Activated CD4-positive, CD25-positive, alpha-beta regulatory T cell treated with anti-CD3 and anti-CD28 coated beads, Interleukin-2, amount 50 U/mL, for 24 hours (primary cell): ENCODE measurements around the gene PHETA2.
A peak's percentile ranks its signal among the peaks of the same experiment; 100 is the strongest.

Experiments used
- ATAC-seq, 2 donors: fragments of 150-1000 bp; cut with Tn5 transposase; one replicate each; pipeline ENCODE4 v1.10.0; 2021; ENCODE audit warnings: mild to moderate bottlenecking in 1 of 2, moderate library complexity in 1 of 2

Gene PHETA2, protein sequence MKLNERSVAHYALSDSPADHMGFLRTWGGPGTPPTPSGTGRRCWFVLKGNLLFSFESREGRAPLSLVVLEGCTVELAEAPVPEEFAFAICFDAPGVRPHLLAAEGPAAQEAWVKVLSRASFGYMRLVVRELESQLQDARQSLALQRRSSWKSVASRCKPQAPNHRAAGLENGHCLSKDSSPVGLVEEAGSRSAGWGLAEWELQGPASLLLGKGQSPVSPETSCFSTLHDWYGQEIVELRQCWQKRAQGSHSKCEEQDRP

DNA sequence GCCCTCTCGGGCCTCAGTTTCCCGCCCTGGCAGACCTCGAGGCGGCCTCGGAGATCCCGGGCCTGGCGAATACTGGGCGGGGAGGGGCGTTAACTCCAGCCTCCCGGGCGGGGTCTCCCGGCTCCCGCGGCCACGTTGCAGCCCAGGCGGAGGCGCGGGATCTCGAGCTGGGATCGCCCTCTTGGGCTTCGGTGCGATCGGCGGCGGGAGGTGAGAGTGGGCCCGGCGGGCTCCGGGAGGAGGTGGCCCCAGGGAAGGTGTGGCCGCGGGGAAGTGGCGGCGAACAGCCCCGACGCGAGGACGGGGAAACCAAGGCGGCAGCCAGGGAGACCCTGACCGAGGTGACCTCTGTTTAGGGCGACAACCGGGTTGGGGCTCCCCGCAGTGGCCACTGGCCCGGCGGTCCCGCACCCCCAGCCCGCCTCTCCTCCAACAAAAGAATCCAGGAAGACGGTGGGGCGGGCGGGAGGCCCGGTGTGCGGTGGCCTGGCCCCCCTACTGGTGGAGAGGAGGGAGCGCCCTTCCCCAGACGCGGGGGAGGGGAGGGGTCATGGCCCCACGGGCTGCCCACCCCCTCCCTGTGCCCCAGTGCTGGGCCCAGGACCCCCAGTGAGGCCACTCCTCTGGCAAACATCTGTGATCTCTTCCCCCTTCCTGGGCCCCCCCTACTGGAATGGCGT, at the start of gene PHETA2:
PHETA2 (plus strand) TSS at position 117 of the 680 bp plus-strand sequence. CDS start 3,046 bp downstream, outside the sequence.
- ATAC-seq: no peak

DNA sequence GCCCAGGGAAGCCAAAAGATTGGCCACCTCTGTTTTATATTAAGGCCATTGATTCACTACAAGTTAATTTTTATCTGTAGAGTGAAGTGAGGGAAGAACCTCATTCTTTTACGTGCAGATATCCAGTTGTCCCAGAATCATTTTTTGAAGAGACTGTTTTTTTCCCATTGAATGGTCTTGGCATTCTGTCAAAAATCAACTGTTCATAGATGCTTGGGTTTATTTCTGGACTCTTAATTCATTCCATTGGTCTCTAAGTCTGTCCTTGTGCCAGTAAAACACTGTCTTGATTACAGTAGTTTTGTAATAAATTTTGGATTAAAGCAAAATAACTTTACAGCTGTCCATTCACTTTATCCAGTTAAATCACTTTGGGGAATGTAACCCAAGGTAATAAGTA, 48.6 kb upstream of the PHETA2 start:
- no peak for ATAC-seq

DNA sequence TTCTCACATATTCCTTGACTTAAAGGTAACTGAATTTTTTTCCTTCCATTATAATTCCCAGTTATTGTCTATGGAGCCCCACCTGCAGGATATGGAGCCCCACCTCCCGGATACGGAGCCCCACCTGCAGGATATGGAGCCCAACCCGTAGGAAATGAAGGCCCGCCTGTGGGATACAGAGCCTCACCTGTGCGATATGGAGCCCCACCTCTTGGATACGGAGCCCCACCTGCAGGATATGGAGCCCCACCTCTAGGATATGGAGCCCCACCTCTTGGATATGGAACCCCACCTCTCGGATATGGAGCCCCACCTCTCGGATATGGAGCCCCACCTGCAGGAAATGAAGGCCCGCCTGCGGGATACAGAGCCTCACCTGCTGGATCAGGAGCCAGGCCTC, 47.3 kb upstream of the PHETA2 start:
- no peak for ATAC-seq

DNA sequence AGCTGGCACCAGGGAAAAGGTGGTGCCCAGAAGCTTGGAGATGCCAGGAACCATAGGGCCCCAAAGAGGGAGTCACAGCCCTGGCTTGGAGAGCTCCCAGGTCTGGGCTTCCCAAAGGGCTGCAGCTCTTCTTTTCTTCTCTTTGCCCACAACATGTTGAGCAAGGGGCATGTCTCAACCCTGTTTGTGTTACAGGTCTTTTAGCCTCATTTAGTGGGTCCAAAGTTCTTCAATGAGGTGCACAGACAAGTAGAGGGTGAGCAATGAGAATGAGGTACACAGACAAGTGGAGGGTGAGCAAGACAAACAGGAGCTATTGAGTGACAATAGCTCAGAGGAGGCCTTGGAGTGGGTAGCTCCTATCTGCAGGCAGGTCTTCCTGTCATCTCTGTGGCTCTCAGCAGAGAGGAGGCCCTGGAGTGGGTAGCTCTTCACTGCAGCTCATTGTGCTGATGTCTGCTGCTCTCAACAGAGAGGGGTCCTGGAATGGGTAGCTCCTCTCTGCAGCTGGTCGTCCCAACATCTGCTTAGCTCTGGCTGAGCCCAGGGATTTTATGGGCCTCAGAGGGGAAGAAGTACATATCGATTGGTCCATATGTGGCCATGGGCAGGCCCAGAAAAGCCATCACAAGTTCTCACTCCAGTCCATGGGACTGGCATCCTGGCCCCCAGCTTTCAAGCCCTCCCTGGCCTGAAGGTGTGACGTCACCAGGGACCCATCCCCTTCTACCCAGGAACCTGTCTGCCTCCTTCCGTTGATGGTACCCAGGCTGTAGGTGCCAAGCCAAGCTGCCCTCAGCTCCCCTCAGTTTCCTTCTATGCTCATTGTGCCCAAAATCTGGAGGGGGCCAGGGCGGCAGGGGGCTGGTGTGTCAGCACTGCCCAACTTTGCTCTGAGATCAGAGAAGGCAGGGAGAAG, 40.5 kb upstream of the PHETA2 start:
- no peak for ATAC-seq

DNA sequence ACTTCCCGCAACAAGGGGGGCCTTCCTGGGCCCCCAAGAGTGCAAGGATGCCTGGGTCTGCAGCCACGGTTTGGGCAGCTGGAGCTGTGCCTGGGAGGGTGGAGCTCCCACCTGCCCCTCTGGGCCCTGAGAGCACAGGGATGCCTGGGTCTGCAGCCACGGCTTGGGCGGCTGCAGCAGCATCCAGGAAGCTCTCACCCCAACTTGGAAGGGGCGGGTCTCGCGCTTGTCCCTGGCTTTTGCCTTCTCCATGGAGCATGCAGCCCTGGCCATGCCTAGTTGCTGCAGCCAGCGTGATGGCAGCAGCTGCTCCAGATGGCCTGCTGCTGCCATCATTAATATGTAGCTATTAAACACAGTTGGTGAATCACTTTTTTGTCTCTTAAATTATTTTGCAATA, 38.8 kb upstream of the PHETA2 start:
- no peak for ATAC-seq

DNA sequence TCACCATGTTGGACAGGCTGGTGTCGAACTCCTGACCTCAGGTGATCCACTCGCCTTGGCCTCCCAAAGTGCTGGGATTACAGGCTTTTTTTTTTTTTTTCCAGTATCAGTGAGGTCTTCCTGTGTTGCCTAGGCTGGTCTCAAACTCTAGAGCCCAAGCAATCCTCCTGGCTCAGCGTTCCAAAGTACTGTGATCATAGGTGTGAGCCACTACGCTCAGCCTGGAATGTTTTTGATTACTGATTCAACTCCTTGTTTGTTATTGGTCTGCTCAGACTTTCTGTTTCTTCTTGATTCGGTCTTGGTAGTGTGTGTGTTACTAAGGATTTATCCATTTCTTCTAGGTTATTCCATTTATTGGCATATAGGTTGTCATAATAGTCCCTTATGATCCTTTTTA, 34.8 kb upstream of the PHETA2 start:
- no peak for ATAC-seq

DNA sequence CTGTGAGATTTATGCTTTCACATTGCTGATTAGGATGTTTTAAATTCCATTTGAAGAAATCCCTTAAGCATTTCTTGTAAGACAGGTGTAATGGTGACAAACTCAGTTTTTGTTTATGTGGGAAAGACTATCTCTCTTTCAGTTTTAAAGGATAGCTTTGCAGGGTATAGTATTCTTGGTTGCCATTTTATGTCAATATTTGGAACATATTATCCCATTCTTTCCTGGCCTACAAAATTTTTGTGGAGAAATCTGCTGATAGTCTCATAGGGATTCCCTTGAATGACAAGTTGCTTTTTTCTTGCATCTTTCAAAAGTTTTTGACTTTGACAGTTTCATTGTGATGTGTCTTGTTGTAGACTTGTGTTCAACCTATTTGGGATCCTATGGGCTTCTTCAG, 32.3 kb upstream of the PHETA2 start:
- no peak for ATAC-seq

DNA sequence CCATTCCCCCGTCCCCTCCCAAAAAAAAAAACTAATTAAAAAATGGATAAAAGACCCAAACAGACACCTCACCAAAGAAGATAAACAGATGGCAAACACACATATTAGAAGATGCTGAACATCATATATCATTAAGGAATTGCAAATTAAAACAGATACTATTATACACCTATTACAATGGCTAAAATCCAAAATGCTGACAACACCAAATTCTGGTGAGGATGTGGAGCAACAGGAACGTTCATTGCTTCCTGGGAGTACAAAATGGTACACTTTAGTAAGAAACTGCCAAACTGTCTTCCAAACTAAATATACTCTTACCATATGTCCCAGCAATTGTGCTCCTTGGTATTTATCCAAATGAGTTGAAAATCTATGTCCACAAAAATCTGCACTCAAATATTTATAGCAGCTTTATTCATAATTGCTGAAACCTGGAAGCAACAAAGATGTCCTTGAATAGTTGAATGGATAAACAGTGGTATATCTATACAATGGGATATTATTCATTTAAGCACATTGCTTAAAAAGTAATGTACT, 23.3 kb upstream of the PHETA2 start:
- no peak for ATAC-seq

DNA sequence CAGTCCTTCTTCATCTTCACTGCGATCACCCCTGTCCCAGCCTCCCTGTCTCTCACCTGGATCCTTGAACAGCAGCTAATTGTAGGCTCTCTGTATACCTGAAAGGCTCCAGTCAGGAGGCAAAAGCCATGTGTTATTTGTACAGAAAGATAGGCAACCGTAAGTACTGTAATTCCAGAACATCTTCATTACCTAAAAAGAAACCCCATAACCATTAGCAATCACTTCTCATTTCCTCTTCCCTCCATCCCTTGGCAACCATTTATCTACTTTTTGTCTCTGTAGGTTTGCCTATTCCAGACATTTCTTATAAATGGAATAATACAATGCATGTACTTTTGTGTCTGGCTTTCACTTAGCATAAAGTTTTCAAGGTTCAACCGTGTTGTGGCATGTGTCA, 21.3 kb upstream of the PHETA2 start:
- ATAC-seq: no peak

DNA sequence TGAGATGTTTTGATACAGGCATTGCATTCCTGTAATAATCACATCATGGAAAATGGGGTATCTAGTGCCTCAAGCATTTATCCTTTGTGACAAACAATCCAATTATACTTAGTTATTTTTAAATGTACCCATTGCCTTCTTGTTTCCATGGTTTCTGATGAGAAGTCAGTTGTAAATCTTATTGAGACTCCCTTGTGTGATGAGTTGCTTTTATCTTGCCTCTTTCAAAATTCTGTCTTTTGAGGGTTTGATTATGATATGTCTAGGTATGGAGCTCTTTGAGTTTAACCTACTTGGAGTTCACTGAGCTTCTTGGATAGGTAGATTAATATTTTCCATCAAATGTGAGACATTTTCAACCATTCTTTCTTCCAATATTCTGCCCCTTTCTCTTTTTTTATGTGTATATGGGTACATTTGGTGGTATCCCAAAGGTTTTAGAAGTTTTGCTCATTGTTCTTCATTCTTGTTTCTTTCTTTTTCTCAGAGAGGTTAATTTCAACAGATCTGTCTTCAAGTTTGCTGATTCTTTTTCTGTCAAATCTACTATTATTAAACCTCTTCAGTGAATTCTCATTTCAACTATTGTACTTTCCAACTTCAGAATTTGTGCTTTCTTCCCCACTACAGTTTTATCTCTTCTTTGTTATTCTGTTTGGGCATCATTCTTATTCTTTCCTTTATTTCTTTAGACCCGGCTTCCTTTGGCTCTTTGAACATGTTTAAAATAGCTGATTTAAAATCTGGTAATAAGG, 17.1 kb upstream of the PHETA2 start:
- ATAC-seq: no peak

DNA sequence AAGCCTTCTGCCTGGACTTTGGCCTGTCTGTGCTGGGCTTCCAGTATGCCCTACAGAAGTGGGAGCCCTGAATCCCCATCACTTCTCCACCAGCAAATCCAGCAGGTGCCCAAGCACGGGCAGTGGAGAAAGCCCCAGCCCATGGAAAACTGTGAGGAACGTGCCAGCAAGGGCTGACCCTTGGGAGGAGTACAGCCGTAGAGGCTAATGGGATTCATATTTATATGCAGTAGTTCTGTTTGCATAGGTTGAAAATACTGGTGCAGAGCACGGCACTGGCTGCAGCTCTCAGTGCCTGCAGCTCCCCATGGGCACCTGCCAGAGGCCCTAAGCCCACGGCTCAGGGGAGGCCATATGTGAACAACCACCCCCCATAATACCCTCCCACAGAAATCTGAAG, 13.6 kb upstream of the PHETA2 start:
- no peak for ATAC-seq

DNA sequence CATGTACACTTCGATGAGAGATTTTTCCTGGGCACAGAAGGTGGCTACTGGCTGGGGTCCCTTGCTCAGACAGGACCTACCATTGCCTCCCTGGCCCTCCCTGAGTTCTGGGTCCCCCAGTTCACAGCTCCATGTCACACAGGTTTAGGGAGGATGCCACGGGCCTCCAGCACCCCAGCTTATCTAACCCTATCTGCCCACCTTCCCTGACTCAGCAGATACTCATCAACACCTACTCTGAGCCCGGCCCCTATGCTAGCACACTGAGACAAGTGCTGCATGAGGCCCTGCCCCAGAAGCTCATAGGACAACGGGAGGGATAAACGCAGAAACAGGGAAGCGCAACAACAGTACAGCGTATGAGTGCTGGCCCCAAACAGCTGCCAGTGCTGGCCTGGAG, 13.0 kb upstream of the PHETA2 start:
- ATAC-seq: peak in 1 of 2 donors; percentile 33

DNA sequence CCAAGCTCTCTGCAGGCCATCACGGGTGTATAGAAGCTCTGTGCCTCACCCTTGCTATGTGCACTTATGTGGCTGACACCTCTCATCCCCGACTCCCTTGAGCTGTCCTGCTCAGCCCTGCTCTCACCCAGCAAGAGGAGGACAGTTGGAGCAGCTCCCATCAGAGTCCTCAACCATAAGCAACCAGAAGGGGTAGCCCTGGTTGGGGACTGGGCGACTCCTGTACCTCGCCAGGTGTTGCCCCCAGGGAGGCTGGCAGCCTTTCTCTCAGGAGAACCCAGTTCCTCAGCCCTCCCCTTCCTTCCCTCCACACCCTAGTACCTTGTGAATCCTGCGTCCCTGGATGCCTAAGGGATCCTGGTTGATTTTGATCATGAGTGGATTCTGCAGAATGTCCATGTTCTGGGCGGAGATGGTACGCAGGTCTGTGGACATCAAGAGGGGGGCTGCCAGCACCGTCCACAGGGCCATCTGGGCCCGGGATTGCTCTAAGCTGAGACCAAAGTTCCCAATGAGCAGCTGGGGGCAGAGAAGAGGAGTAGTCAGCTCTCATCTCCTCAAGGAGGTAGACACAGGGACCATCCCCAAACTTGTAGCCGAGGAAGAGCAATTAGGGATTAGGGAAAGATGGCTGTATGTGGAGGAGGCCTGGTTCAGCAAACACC, 11.4 kb upstream of the PHETA2 start:
- no peak for ATAC-seq

DNA sequence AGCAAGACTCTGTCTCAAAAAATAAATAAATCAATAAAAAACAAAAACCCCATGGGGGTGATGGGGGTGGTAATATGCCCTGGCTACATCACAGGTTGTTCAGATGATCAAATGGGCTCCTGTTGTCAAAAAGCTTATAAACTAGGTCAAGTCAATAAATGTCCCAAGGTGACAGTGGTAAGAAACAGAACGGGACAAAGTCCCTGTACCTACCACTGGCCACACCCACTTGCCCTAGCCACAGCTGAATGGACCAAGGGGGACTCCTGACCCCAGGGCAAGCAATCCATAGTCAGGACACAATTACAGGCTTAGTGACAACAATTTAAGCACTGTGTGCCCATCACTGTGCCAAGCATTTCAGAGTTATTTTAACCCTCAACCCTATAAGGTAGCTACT, 9.4 kb upstream of the PHETA2 start:
- no peak for ATAC-seq

DNA sequence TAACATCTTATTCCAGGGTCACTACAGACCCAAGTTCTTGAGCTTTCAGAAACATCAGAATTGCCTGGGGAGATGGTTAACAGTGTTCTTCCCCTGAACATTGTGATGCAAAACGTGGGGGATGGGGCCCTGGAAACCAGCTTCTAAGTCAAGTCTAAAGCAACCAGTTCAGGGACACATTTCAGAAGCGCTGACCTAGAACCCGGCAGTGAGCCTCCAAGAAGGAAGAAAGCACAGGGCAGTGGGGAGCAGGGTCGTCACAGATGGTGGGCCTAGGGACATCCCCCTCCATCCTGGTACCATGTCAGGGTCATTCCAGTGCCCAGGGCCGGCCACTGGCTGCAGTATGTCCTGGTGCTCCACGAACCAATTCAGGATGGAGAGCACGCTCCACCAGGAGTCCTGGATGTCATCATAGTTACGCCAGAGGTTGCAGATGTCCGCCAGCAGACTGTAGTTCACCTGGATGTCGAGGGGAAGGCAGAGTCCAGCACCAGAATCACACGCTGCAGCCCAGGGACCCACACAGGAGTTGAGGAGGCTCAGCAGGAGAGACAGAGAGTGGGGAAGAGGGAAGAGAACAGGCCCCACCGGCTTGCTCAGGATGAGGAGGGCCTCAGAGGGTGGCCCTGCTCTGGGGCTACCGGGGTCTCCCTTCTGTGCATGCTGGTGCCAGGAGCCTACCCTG, 8.5 kb upstream of the PHETA2 start:
- ATAC-seq: no peak

DNA sequence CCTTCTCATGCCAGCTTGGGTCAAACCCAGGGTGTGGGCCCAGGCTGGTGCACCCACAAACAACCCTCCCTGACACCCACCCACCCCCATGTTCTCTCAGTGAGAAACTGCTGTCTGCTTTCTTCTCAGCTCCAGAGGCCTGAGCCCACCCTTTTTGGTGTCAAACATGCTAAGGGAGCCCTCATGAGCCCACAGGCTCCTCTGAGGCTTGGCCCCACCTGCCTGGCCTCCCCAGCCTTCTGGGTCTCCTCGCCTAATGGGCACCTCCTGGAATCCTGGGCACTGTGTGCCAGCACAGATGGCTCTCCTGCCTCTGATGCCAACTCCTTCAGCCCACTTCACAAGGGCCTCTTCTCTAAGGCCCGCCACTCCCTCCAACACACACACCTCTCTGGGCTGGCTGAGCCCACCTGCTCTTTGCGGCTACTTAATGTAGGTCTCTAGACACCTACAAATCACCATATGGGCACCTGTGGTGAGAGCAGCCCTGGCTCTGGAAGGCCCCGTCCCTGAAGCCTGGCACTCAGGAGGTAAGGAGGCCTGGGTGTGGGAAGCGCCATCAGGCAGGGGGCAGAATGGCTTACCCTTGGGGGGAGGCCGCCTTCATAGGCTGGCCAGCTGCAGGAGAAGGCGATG, 7.8 kb upstream of the PHETA2 start:
- no peak for ATAC-seq

DNA sequence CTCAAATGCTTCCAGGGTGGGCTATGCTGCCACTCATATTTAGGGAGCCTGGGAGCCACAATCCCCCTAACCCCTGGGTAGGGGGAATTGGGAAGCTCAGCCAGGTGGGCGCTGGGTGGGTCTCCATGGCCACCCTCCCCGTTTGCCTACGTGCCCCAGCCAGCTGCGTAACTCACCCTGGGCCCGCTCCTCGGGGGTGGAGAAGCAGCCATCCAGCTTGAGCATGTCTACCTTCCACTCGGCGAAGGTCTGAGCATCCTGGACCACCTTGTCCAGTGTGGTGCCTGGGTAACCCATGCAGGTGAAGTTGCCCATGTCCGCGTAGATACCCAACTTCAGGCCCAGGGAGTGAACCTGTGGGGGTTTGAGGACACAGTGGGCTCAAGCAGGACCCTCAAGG, 7.1 kb upstream of the PHETA2 start:
- ATAC-seq: no peak

DNA sequence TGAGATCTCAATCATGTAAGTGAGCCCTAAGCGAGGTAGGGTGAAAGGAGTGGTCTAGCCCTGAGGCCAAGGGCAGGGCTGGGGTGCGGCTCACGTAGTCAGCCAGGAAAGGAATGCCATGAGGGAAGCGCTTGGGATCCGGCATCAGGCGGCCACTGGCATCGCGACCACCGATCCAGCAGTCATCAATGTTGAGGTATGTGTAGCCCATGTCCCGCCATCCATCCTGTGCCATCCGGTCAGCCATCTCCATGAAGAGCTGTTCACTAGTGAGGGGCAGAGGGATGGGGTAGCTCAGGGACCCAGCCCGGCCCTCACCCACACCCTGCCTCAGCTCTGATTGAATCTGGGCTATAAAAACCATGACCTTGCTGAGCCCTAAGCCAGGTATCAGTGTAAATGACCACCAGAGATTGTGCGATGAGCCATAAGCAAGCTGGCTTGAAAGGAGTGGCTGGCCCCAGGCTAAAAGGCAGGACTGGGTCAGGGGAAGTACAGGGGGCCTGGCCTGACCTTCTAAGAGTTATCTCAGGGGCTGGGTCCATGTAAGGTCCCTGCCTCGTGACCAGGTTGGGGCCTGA, 6.3 kb upstream of the PHETA2 start:
- ATAC-seq: no peak

DNA sequence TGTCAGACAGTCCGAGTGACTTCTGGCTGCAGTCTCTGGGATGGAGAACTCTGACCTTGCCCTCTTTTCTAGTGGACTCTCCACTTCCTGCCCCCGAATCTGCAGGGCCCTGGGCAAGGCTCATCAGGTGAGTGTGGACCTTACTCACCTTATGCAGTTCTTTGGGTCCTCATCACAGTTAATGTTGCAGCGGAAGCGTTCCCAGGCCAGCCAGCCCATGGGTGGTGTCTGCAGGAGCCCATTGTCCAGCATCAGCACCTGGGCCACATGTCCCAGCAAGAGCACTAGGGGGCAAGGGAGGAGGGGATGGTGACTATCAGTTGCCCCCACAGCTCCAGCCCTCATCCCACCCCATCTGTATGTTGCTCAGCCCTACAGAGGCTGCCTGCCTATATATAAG, 5.8 kb upstream of the PHETA2 start:
- no peak for ATAC-seq

DNA sequence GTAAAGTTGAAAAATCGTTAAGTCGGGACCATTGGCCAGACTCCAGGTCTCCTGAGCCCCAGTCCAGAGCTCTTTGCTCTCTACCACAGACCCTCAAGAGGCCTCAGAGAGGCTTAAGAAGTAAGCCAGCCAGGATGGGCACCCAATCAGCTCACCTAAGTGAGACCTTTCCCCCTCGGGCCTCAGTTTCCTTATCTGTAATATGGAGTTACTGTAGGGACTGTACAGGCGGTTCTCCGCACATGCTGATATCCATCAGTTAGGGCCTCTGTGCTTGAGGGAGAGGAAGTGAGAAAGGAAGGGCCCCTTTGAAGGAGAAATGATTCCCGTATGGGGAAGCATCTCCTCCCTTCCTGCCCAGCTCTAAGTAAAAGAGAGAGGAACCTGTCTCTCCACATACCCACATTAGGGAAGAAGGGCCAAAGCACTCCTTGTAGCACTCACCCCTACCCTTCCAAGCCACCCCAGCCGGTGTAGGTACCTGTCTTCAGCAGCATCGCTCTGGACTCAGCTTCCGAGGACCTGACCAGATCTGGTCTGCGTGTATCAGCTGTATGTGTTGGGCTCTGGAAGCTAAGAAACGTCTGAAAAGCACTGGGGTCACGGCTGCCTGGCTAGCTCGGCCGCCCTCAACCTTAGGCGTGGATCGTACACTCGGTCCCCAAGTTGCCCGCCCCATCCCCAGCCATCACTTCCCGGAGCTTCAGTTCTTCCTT, 4.1 kb upstream of the PHETA2 start:
- peak; percentile 0 to 3 for ATAC-seq
